Measurements from ENCODE around the gene PPP5C. TPM values are rescaled to one million over a fixed set of nuclear protein-coding genes. Genes with fewer than 3 reads are reported as not detected.
"Not testable (repeated sequence)": the region's sequence is repeated elsewhere in the genome, so short reads cannot be mapped to it uniquely, and the experiment has no call there.

Gene PPP5C
- total RNA-seq, 4 donors from 2014 or later, result 32.0 to 63.1 (median 48.4) TPM

- 50 to 61% methylated on average over 10 of the region's 10 CpGs for WGBS, 2 donors
- no peak overlapping the region for H3K4me3 ChIP-seq (ENCODE audit: low read depth, poor library complexity, severe bottlenecking)
- no peak for TF ChIP-seq CTCF (IDR thresholded peaks at IDR 0.05)
- no peak for TF ChIP-seq POLR2A (IDR thresholded peaks at IDR 0.05)
- intact Hi-C loops (cut with DNase I; ENCODE audit: low total_unique reads), result no loop called here
- DNase-seq (ENCODE audit: low spot score in 2 of 2), result no peak
Measured at GRCh38 chr19:46431824-46432223, 84.9 kb downstream of the PPP5C start.

GRCh38 chr19:46433470-46433869, 86.6 kb downstream of the PPP5C start:
- intact Hi-C loops (cut with DNase I; ENCODE audit: low total_unique reads); H3K4me3 ChIP-seq (ENCODE audit: low read depth, poor library complexity, severe bottlenecking); DNase-seq (ENCODE audit: low spot score in 2 of 2): not testable (repeated sequence)
- WGBS, 2 donors, result 70 to 71% methylated on average over 7 of the region's 7 CpGs

GRCh38 chr19:46435009-46435408, 88.1 kb downstream of the PPP5C start:
- WGBS, 2 donors, result 44 to 53% methylated on average over 6 of the region's 6 CpGs
- no peak for DNase-seq (ENCODE audit: low spot score in 2 of 2)
- no peak overlapping the region for H3K4me3 ChIP-seq (ENCODE audit: low read depth, poor library complexity, severe bottlenecking)
- intact Hi-C loops (cut with DNase I; ENCODE audit: low total_unique reads), result no loop called here
- TF ChIP-seq POLR2A (IDR thresholded peaks at IDR 0.05) (no peak), CTCF (IDR thresholded peaks at IDR 0.05) (no peak)

GRCh38 chr19:46435689-46436088, 88.8 kb downstream of the PPP5C start:
- WGBS, 2 donors, result 95 to 100% methylated on average over 4 of the region's 4 CpGs
- H3K4me3 ChIP-seq (ENCODE audit: low read depth, poor library complexity, severe bottlenecking); DNase-seq (ENCODE audit: low spot score in 2 of 2); intact Hi-C loops (cut with DNase I; ENCODE audit: low total_unique reads): not testable (repeated sequence)

Other genes with a start within 250 kb of the PPP5C start
- gene IGFL3, start 222.4 kb upstream of the PPP5C start, total RNA-seq, result 10 to 100 TPM; 19.0 to 46.7 (median 24.9) TPM
- 10 to 100 TPM in 3 of 4 donors, 1 to 10 TPM in 1; 7.2 to 26.9 (median 24.9) TPM for gene IGFL2, start 198.8 kb upstream of the PPP5C start, total RNA-seq
- gene IGFL1, start 117.3 kb upstream of the PPP5C start, total RNA-seq, result under 1 TPM in 2 of 4 donors, not detected in 2; 0.55 to 0.88 TPM
- gene HIF3A, start 50.0 kb upstream of the PPP5C start, total RNA-seq, result 10 to 100 TPM in 3 of 4 donors, 1 to 10 TPM in 1; 7.7 to 28.3 (median 16.6) TPM
- gene CCDC8, start 66.5 kb downstream of the PPP5C start, total RNA-seq, result 10 to 100 TPM in 1 of 4 donors, 1 to 10 TPM in 3; 1.1 to 11.5 (median 4.2) TPM
- not detected for gene PNMA8C, start 81.8 kb downstream of the PPP5C start, total RNA-seq
- 1 to 10 TPM in 3 of 4 donors, under 1 TPM in 1; 0.30 to 4.0 (median 2.7) TPM for gene PNMA8A, start 124.5 kb downstream of the PPP5C start, total RNA-seq
- gene PNMA8B, start 148.8 kb downstream of the PPP5C start, total RNA-seq, result 1 to 10 TPM; 2.0 to 5.8 (median 2.8) TPM

Measured in lower leg skin (tissue), 4 donors.